Placental pericyte (primary cell): ENCODE results near the gene ZNF280D. TPM values are rescaled to one million over a fixed set of nuclear protein-coding genes. Genes with fewer than 3 reads are reported as not detected.

Experiments
- small RNA-seq: library from RNA; depleted of rRNA; stranded (forward); fragments of <200 nt; gene quantifications from one replicate; pipeline ENCODE3, GENCODE V24; 2012; ENCODE audit warnings: low replicate concordance
- total RNA-seq: library from RNA; depleted of rRNA; stranded (reverse); fragments of >200 nt; gene quantifications from 2 replicates; pipeline ENCODE4 v1.2.3, GENCODE V29; 2012

ZNF280D gene, protein sequence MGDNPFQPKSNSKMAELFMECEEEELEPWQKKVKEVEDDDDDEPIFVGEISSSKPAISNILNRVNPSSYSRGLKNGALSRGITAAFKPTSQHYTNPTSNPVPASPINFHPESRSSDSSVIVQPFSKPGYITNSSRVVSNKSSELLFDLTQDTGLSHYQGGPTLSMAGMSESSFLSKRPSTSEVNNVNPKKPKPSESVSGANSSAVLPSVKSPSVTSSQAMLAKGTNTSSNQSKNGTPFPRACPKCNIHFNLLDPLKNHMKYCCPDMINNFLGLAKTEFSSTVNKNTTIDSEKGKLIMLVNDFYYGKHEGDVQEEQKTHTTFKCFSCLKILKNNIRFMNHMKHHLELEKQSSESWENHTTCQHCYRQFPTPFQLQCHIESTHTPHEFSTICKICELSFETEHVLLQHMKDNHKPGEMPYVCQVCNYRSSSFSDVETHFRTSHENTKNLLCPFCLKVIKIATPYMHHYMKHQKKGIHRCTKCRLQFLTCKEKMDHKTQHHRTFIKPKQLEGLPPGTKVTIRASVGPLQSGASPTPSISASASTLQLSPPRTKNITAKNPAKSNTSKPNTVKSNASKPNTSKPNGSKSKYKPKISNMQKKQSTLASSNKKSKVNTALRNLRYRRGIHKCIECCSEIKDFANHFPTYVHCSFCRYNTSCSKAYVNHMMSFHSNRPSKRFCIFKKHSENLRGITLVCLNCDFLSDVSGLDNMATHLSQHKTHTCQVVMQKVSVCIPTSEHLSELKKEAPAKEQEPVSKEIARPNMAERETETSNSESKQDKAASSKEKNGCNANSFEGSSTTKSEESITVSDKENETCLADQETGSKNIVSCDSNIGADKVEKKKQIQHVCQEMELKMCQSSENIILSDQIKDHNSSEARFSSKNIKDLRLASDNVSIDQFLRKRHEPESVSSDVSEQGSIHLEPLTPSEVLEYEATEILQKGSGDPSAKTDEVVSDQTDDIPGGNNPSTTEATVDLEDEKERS
- 23.0 and 49.1 TPM in 2 replicates for total RNA-seq

DNA sequence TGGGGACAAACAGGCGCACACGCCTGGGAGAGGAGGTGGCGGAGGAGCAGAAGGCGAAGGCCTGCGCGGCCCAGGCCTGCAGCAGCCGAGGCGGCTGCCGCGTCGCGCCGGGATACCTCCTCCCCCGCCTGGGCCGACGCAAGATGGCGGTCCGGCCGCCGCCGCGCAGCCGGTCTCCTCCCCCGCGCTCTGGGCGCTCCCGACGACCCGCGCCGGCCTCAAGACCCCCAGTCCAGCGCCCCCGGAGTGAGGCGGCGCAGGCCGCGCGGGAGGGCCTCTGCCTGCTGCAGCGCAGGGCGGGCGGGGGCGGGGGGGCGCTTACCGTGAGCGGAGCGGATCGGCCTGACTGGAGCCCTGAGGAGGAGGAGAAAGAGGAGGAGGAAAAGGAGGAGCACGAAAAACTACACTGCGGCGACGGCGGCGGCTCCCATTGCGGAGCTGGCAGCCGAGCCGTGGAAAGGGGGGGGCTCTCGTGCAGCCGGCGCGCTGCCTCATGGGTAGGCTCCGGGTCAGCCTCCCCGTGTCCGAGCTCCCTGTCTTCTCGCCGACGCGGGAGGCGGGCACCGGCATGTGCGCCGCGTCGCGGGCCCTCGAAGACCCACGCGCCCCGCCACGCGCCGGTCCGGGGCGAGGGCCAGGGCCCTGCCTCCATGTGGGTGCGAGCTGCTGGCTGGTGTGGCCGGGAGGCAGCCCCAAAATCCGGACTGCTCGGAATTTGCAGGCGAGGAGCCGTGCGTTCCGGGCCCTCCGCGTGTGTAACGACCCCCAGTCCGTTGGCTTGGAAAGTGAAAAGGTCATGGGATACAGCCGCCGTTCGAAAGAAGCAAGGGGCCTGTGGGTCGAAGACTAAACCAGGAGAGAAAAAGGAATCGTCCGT, at the start of gene ZNF280D:
Gene ZNF280D (minus strand): TSS at position 374 of the 877 bp plus-strand sequence. CDS start 26,400 bp downstream, outside the sequence.

Small RNA genes lying within 50 kb of the gene (small RNA-seq; reads per million reads assigned to genes)
- not detected for gene RF00019

Other genes with a start within 250 kb of the ZNF280D start
- 65.2 and 116 TPM in 2 replicates for gene TCF12, start 185.1 kb upstream of the ZNF280D start, total RNA-seq